Choroid plexus epithelial cell (primary cell): ENCODE results near the gene MBOAT7.

Experiments
- DNase-seq: peaks from one replicate; pipeline ENCODE4 v3.0.0-alpha.2; 2010; ENCODE audit warnings: low read depth
- H3K4me3 ChIP-seq: 2 replicates; pipeline ENCODE4 v1.5.1; 2011; ENCODE audit warnings: low read depth, mild to moderate bottlenecking, control low read depth, low read length, moderate library complexity
- TF ChIP-seq, protein P1 (sequence below): conservative IDR thresholded peaks from 2 replicates; pipeline ENCODE4 v1.5.1; 2011; ENCODE audit warnings: low read depth, mild to moderate bottlenecking, control low read depth, inconsistent platforms, low read length, moderate library complexity

Gene MBOAT7

DNA sequence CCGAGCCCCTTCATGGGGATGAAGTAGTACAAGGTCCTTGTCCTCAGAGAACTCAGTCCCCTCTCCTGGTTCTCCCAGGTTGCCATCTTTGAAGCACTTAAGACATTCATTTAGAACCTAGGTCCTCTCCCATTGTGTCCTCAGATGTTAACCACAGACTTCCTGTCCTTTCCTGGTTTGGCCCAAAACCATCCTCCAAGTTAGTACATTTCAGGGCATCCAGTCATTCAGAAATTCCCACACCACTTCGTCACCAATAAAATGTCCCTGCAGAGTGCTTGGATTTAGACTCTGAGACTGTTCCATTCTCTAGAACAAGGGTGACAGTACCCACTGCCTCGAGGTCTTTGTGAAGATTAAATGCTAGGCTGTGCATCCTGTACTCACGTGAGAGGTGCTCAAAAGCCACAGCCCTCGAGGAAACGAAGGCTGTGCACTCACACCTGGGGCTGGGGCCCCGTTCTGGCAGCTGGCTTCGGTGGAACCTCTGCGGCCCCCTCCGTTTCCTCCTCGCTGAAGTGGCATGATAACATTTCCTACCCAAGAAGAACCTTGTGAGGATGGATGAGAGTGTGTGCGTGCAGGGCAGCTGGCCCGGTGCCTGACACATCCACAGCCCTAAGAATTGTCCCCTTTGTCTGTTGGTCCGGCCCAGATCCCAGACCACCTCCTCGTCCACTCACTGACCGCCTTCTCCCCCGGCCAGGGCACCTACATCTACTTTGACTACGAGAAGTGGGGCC, 34.6 kb downstream of the MBOAT7 start:
- H3K4me3 ChIP-seq, result no peak overlapping the region
- TF ChIP-seq, protein P1, sequence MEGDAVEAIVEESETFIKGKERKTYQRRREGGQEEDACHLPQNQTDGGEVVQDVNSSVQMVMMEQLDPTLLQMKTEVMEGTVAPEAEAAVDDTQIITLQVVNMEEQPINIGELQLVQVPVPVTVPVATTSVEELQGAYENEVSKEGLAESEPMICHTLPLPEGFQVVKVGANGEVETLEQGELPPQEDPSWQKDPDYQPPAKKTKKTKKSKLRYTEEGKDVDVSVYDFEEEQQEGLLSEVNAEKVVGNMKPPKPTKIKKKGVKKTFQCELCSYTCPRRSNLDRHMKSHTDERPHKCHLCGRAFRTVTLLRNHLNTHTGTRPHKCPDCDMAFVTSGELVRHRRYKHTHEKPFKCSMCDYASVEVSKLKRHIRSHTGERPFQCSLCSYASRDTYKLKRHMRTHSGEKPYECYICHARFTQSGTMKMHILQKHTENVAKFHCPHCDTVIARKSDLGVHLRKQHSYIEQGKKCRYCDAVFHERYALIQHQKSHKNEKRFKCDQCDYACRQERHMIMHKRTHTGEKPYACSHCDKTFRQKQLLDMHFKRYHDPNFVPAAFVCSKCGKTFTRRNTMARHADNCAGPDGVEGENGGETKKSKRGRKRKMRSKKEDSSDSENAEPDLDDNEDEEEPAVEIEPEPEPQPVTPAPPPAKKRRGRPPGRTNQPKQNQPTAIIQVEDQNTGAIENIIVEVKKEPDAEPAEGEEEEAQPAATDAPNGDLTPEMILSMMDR, result no peak
- no peak for DNase-seq

DNA sequence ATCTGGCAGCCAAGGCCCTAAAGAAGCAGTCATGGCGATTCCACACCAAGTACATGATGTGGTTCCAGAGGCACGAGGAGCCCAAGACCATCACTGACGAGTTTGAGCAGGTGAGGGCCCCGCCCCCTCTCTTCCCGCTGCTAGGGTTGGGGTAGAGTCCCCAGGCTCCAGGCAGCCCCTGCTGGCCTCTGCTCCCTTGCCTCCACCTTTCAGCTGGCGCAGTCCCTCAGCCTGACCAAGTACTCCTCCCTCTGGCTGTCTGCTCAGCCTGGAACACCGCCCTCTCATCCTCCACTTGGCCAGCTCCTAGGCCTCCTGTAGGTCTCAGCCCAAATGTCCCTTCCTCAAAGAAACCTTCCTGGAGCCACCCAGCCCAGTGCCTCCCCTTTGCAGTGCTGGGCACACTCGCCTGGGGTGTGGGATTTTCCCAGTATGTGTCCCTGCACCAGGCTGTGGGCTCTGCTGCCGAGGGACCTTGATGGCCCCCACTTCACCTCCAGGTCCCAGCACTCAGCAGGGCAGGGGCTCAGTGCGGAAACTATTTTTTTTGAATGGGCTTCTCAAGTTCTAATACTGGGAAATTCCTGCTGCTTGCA, 35.6 kb downstream of the MBOAT7 start:
- H3K4me3 ChIP-seq, result no peak overlapping the region
- TF ChIP-seq, protein P1, result no peak
- no peak for DNase-seq

DNA sequence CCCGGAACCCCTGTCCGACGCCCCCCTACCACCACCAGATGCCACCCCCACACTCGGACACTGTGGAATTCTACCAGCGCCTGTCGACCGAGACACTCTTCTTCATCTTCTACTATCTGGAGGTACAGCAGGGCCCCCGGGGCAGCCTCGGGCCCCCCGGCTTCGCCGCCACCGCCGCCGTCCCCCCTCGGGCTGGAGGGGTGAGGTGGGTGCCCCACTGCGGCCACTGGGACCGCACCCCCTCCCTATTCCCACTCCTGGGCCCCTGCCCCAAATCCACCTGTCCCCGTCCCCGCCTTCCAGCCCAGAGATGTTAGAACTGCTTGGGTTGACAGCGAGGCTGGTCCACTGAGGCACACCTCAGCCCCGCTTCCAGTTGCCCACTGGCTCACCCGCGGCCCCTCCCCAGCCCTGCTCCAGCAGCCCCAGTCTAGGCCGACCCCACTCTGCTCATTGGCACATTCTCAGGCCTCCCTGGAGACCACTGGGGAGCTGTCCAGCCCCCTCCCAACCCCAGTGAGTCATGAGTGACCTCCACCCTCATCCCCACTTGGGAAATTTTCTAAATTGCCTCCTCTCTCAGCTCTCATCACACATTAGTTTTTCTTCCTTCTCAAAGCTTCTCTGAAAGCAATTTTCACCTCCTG, 36.4 kb downstream of the MBOAT7 start:
- TF ChIP-seq, protein P1, result no peak
- peak; percentile 38 for DNase-seq
- no peak overlapping the region for H3K4me3 ChIP-seq

DNA sequence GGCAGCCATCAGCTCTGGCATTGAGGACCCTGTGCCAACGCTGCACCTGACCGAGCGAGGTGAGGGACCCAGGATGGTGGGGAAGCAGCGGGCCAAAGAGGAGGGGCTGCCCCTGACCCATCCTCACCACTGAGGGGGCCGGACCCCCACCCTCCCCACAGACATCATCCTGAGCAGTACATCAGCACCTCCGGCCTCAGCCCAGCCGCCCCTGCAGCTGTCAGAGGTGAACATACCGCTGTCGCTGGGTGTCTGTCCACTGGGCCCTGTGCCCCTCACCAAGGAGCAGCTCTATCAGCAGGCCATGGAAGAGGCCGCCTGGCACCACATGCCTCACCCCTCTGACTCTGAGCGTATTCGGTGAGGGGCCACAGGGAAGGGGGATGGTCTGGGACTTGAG, 37.1 kb downstream of the MBOAT7 start:
- no peak for DNase-seq
- TF ChIP-seq, protein P1, result no peak
- H3K4me3 ChIP-seq, result no peak overlapping the region

DNA sequence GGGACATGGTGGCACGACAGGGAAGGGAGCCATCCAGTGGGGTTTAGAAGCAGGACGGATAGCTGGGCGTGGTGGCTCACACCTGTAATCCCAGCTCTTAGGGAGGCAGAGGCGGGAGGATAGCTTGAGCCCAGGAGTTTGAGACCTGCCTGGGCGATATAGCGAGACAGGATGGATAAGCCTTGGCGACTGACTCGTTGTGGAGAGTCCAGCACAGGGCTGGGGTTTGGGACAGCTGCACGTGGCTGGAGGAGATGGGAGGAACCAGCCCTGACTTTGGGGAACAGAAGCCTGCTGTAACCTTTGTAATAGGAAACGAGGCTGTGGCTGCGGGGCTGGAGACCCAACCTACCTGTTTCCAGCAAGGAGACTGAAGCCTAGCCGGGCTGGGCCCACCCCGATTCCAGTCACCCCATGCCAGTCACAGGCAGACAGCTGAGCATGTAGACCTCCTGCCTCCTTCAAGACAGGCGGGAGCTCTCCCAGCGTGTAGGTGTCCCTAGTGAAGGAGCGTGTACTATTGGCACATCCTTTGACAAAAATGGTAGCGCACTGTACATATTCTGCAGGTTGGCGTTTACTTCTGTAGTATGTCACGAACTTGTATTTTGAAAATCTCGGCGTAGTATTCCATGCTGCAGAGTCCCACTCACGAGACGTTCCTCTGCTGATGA, 37.9 kb downstream of the MBOAT7 start:
- no peak for DNase-seq
- H3K4me3 ChIP-seq, result no peak overlapping the region
- TF ChIP-seq, protein P1, result no peak

DNA sequence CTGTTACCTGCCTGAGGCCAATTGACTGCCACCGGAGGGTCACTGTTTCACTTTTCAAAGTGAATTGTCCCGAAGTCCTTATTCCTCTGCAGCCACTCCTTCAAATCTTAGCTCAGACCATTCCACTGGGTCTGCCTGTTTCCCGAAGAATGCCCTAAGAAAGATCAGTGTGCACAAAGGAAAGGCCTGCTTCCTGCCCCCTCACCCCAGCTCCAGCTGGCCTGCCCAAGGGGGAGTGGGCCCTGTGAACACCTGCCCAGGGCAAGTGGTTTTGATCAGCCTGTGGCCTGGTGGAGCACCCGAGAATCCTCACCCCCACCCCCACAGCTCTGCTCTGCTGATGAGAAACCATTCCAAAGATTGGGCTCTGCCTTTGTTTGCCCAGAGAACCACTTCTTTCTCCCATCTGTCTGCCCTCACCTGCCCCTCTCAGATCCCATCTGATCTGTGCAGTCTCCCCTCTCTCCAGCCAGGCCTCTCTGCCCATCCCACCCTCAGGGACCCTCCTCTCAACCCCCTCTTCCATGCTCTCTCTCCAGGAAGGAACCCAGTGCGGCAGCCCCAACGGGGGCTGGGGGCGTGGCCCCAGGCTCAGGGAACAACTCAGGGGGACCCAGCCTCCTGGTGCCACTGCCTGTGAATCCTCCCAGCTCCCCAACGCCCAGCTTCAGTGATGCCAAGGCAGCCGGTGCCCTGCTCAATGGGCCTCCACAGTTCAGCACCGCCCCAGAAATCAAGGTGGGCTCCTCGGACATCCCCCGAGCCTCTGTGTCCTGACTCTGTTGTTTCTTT, 40.2 kb downstream of the MBOAT7 start:
- H3K4me3 ChIP-seq, result no peak overlapping the region
- no peak for DNase-seq
- TF ChIP-seq, protein P1, result no peak
